Measurements from ENCODE around the gene SLC22A23.

Gene SLC22A23

GRCh38 chr6:3504354-3504753 is 47.5 kb upstream of the SLC22A23 start:
- Histone ChIP-seq H3K4me3 (ENCODE audit: low read depth in 1 of 2, low read length in 2 of 2) (no peak overlapping the region), H2AFZ (ENCODE audit: low read depth, low read length) (no peak overlapping the region), H3K27me3 (ENCODE audit: insufficient read depth, low read length, poor library complexity) (peaks cover 11% of the 10 kb centered on the region), H3K9ac (ENCODE audit: low read depth, low read length) (no peak overlapping the region), H3K79me2 (ENCODE audit: insufficient read depth, low read length) (no peaks in the 10 kb centered on the region), H4K20me1 (ENCODE audit: insufficient read depth, low read length) (peaks cover 2% of the 10 kb centered on the region; the same call in 1 of the 2 replicates), H3K4me2 (ENCODE audit: insufficient read depth, low read length) (no peak overlapping the region), H3K36me3 (ENCODE audit: insufficient read depth, low read length) (no peaks in the 10 kb centered on the region), H3K4me1 (ENCODE audit: insufficient read depth, low read length) (no peaks in the 10 kb centered on the region), H3K27ac (ENCODE audit: low read length) (no peak overlapping the region), H3K9me3 (ENCODE audit: insufficient read depth, low read length, severe bottlenecking) (no peaks in the 10 kb centered on the region)
- no peak for ATAC-seq (ENCODE audit: insufficient read depth, low read depth)
- no peak for DNase-seq
- TF ChIP-seq EZH2 (IDR thresholded peaks at IDR 0.05; ENCODE audit: borderline replicate concordance, low read depth, low read length, severe bottlenecking), result no peak
- TF ChIP-seq CTCF (IDR thresholded peaks at IDR 0.05; ENCODE audit: borderline replicate concordance, extremely low read depth, low read length, poor library complexity, severe bottlenecking), result no peak

GRCh38 chr6:3501826-3502500 is 45.1 kb upstream of the SLC22A23 start:
- Histone ChIP-seq H3K9ac (ENCODE audit: low read depth, low read length) (no peak overlapping the region), H3K4me1 (ENCODE audit: insufficient read depth, low read length) (no peaks in the 10 kb centered on the region), H3K4me2 (ENCODE audit: insufficient read depth, low read length) (no peak overlapping the region), H3K27ac (ENCODE audit: low read length) (no peak overlapping the region), H3K4me3 (ENCODE audit: low read depth in 1 of 2, low read length in 2 of 2) (no peak overlapping the region), H2AFZ (ENCODE audit: low read depth, low read length) (no peak overlapping the region), H3K27me3 (ENCODE audit: insufficient read depth, low read length, poor library complexity) (peaks cover 15% of the 10 kb centered on the region), H3K79me2 (ENCODE audit: insufficient read depth, low read length) (no peaks in the 10 kb centered on the region), H3K9me3 (ENCODE audit: insufficient read depth, low read length, severe bottlenecking) (no peaks in the 10 kb centered on the region), H4K20me1 (ENCODE audit: insufficient read depth, low read length) (peaks cover 2% of the 10 kb centered on the region; the same call in 1 of the 2 replicates), H3K36me3 (ENCODE audit: insufficient read depth, low read length) (no peaks in the 10 kb centered on the region)
- TF ChIP-seq EZH2 (IDR thresholded peaks at IDR 0.05; ENCODE audit: borderline replicate concordance, low read depth, low read length, severe bottlenecking), result no peak
- TF ChIP-seq CTCF (IDR thresholded peaks at IDR 0.05; ENCODE audit: borderline replicate concordance, extremely low read depth, low read length, poor library complexity, severe bottlenecking), result no peak
- ATAC-seq (ENCODE audit: insufficient read depth, low read depth) (no peak), DNase-seq (no peak)

- H3K27ac ChIP-seq (ENCODE audit: low read length), result no peak overlapping the region
- no peak for DNase-seq
- no peak for ATAC-seq (ENCODE audit: insufficient read depth, low read depth)
These were observed 43.6 kb upstream of the SLC22A23 start for GRCh38 chr6:3500262-3501014.

More at GRCh38 chr6:3500262-3501014, 43.6 kb upstream of the SLC22A23 start:
- Histone ChIP-seq H3K4me3 (ENCODE audit: low read depth in 1 of 2, low read length in 2 of 2) (no peak overlapping the region), H3K9me3 (ENCODE audit: insufficient read depth, low read length, severe bottlenecking) (no peaks in the 10 kb centered on the region), H4K20me1 (ENCODE audit: insufficient read depth, low read length) (peaks cover 2% of the 10 kb centered on the region; the same call in 1 of the 2 replicates), H3K79me2 (ENCODE audit: insufficient read depth, low read length) (no peaks in the 10 kb centered on the region), H3K27me3 (ENCODE audit: insufficient read depth, low read length, poor library complexity) (peaks cover 6% of the 10 kb centered on the region), H3K4me1 (ENCODE audit: insufficient read depth, low read length) (no peaks in the 10 kb centered on the region), H3K9ac (ENCODE audit: low read depth, low read length) (no peak overlapping the region), H3K36me3 (ENCODE audit: insufficient read depth, low read length) (no peaks in the 10 kb centered on the region), H2AFZ (ENCODE audit: low read depth, low read length) (no peak overlapping the region), H3K4me2 (ENCODE audit: insufficient read depth, low read length) (no peak overlapping the region)
- TF ChIP-seq CTCF (IDR thresholded peaks at IDR 0.05; ENCODE audit: borderline replicate concordance, extremely low read depth, low read length, poor library complexity, severe bottlenecking) (no peak), EZH2 (IDR thresholded peaks at IDR 0.05; ENCODE audit: borderline replicate concordance, low read depth, low read length, severe bottlenecking) (no peak)

All from DND-41 (cell line).